SW 1271 (cell line): ENCODE data around the gene UGT1A6.
A peak's percentile ranks its signal among the peaks of the same experiment; 100 is the strongest.
"Not testable (repeated sequence)": the region's sequence is repeated elsewhere in the genome, so short reads cannot be mapped to it uniquely, and the experiment has no call there.

ENCODE experiments used
- DNase-seq, 2 experiments: peaks; one replicate each; lab custom pipeline; 2025; lab: John Stamatoyannopoulos, UW

Gene UGT1A6

GRCh38 chr2:233692648-233693047 lies at the start of gene UGT1A6:
Gene UGT1A6 (plus strand): TSS chr2:233692890. CDS start chr2:233693005, 115 bp downstream.
- no peak for DNase-seq

GRCh38 chr2:233643128-233643527 lies 49.6 kb upstream of the UGT1A6 start:
- DNase-seq, result peak in 1 of 2 experiments; percentile 2

GRCh38 chr2:233646033-233646432 lies 46.7 kb upstream of the UGT1A6 start:
- not testable (repeated sequence) for DNase-seq

GRCh38 chr2:233650981-233651380 lies 41.7 kb upstream of the UGT1A6 start:
- DNase-seq, result no peak

GRCh38 chr2:233651430-233651829 lies 41.3 kb upstream of the UGT1A6 start:
- DNase-seq, result no peak

GRCh38 chr2:233654501-233654900 lies 38.2 kb upstream of the UGT1A6 start:
- no peak for DNase-seq

- no peak for DNase-seq
Measured at GRCh38 chr2:233655043-233655442, 37.6 kb upstream of the UGT1A6 start.

- DNase-seq, result not testable (repeated sequence)
Measured at GRCh38 chr2:233655943-233656342, 36.7 kb upstream of the UGT1A6 start.

- no peak for DNase-seq
Measured at GRCh38 chr2:233656443-233656842, 36.2 kb upstream of the UGT1A6 start.

- DNase-seq, result no peak
Measured at GRCh38 chr2:233658610-233659009, 34.1 kb upstream of the UGT1A6 start.

- DNase-seq, result no peak
Measured at GRCh38 chr2:233663911-233664310, 28.8 kb upstream of the UGT1A6 start.

- DNase-seq, result no peak
Measured at GRCh38 chr2:233668605-233669260, 24.0 kb upstream of the UGT1A6 start.

GRCh38 chr2:233671290-233672161 lies 21.2 kb upstream of the UGT1A6 start, which contains the start of gene UGT1A9:
Gene UGT1A9 (plus strand): TSS chr2:233671898. CDS start chr2:233671935, 37 bp downstream.
- DNase-seq, result no peak

GRCh38 chr2:233672886-233673285 lies 19.8 kb upstream of the UGT1A6 start:
- no peak for DNase-seq

GRCh38 chr2:233673896-233674295 lies 18.8 kb upstream of the UGT1A6 start:
- DNase-seq, result no peak

- no peak for DNase-seq
Measured at GRCh38 chr2:233674314-233674713, 18.4 kb upstream of the UGT1A6 start.

GRCh38 chr2:233674995-233675394 lies 17.7 kb upstream of the UGT1A6 start:
- no peak for DNase-seq

- DNase-seq, result no peak
Measured at GRCh38 chr2:233676046-233676445, 16.6 kb upstream of the UGT1A6 start.

- no peak for DNase-seq
Measured at GRCh38 chr2:233679196-233679595, 13.5 kb upstream of the UGT1A6 start.

GRCh38 chr2:233680361-233681045 lies 12.2 kb upstream of the UGT1A6 start:
- DNase-seq, result no peak

GRCh38 chr2:233681521-233682099 lies 11.1 kb upstream of the UGT1A6 start, which contains the start of gene UGT1A7:
Gene UGT1A7 (plus strand): TSS chr2:233681901. CDS start chr2:233681938, 37 bp downstream.
- no peak for DNase-seq

GRCh38 chr2:233684640-233685039 lies 8.1 kb upstream of the UGT1A6 start:
- DNase-seq, result no peak
